ENCODE data around the gene SDCBP2. TPM values are rescaled to one million over a fixed set of nuclear protein-coding genes. Genes with fewer than 3 reads are reported as not detected.

Gene SDCBP2, protein sequence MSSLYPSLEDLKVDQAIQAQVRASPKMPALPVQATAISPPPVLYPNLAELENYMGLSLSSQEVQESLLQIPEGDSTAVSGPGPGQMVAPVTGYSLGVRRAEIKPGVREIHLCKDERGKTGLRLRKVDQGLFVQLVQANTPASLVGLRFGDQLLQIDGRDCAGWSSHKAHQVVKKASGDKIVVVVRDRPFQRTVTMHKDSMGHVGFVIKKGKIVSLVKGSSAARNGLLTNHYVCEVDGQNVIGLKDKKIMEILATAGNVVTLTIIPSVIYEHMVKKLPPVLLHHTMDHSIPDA
- 1.8 to 2.3 TPM (median 2.2 TPM) in 5 replicates for total RNA-seq (2022; extraction: Qiagen RNA extraction)

DNA sequence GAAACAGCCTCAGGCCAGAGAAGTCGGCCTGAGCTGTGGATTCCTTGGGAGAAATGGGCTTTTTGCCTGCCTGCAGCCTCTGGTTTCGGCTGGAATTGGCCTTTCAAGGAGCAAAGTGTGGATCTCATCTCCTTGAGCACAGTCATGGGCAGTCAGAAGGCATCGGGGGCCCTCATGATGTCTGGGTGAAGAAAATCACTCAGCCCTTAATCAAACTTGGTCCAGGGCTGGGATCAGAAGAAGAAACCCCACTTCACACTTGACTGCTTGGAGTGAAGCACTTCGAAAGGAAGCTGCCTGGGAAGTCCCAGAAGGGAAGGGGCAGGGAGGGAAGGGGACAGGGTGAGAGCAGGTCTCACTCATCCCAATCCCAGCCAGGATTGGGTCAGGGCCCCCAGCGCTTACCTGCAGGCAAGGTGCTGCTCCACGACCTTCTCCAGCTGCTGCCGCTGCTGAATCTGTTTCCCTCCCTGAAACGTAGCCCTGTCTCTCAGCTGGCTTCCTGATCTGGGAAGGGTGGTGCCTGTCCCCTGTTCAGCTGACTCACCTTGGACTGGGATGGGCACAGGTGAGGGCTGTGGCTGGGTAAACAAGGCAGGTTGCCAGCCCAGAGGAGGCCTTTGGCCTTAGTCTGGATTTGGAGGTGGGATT lies at the start of gene SDCBP2:
Gene SDCBP2 (minus strand): TSS at position 460 of the 651 bp plus-strand sequence. CDS start 8,723 bp downstream, outside the sequence.

DNA sequence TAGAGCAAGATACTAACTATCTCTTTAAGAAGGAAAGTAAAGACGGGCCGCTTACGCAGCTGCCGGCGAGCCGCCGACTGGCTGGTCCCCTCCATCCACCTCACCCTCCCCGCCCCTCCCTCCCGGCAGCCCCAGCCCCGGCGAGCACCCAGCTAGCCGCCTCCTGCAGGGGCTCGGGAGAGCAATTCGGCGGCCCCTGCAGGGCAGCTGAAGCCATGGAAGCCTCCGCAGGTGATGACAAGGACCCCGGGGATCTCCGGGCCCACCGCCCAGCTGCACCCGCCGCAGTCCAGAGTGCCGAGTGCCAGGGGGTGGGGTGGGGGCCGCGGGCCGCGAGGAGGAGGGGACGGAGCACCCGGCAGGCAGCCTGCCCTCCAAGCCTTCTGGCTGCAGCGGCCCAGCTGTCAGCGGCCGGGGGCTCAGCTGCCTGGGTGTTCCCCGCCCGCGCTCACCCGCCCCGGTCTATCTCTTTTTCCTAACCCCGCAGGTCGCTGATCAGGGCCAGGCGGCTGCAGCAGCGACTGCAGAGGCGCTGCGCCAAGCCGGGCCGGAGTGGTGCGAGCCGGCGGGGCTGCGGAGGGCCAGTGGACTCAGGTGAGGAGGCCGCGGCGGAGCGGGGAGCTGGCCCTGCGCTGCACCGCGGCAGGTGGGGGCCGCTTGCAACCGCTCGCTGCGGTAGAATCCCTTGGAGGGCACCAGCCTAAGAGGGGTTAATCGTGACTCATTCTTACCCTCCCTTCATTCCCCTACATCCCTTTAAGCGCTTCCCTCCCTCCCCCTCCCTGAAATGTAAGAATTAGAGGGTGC lies 62.6 kb downstream of the SDCBP2 start, which contains the start of gene SNPH:
Gene SNPH (plus strand): TSS at position 128 of the 807 bp plus-strand sequence. CDS start 29,946 bp downstream, outside the sequence.

Other genes starting within 250 kb of the SDCBP2 start
- gene PSMF1, start 210.5 kb downstream of the SDCBP2 start, total RNA-seq (2022; extraction: Qiagen RNA extraction) = 205 to 221 TPM (median 209 TPM) in 5 replicates
- gene TMEM74B, start 144.2 kb downstream of the SDCBP2 start, total RNA-seq (2022; extraction: Qiagen RNA extraction) = 3.0 to 5.0 TPM (median 4.7 TPM) in 5 replicates
- gene C20orf202, start 125.7 kb downstream of the SDCBP2 start, total RNA-seq (2022; extraction: Qiagen RNA extraction) = 0.22 TPM in 1 of 5 replicates, not detected in the others
- not detected in 5 replicates for gene RAD21L1, start 103.1 kb downstream of the SDCBP2 start, total RNA-seq (2022; extraction: Qiagen RNA extraction)
- 3.1 to 4.9 TPM (median 4.0 TPM) in 5 replicates for gene SNPH, start 62.8 kb downstream of the SDCBP2 start, total RNA-seq (2022; extraction: Qiagen RNA extraction)
- gene FKBP1A, start 63.9 kb upstream of the SDCBP2 start, total RNA-seq (2022; extraction: Qiagen RNA extraction) = 523 to 533 TPM (median 529 TPM) in 5 replicates
- 104 to 139 TPM (median 113 TPM) in 5 replicates for gene NSFL1C, start 137.7 kb upstream of the SDCBP2 start, total RNA-seq (2022; extraction: Qiagen RNA extraction)
- gene SIRPB2, start 162.3 kb upstream of the SDCBP2 start, total RNA-seq (2022; extraction: Qiagen RNA extraction) = 0.15 TPM in 1 of 5 replicates, not detected in the others
- not detected in 5 replicates for gene SIRPD, start 228.6 kb upstream of the SDCBP2 start, total RNA-seq (2022; extraction: Qiagen RNA extraction)